ENCODE results near the gene TMEFF1.
"Not testable (repeated sequence)": the region's sequence is repeated elsewhere in the genome, so short reads cannot be mapped to it uniquely, and the experiment has no call there.

Gene TMEFF1

GRCh38 chr9:100521282-100521681 lies 48.3 kb downstream of the TMEFF1 start:
- Histone ChIP-seq H3K9me2 (replicated peaks; ENCODE audit: insufficient read depth, low read length) (no peaks in the 10 kb centered on the region), H3K36me3 (ENCODE audit: low read length) (no peaks in the 10 kb centered on the region), H3F3A (ENCODE audit: insufficient read depth) (no peaks in the 10 kb centered on the region), H3K27ac (ENCODE audit: low read depth, low read length) (no peak overlapping the region), H3K4me3 (ENCODE audit: insufficient read depth, low read length, poor library complexity, severe bottlenecking) (no peak overlapping the region), H2AFZ (ENCODE audit: low read depth, low read length, severe bottlenecking) (no peak overlapping the region), H3K27me3 (ENCODE audit: low read length) (no peaks in the 10 kb centered on the region), H3K9ac (ENCODE audit: low read length) (no peak overlapping the region), H3K4me2 (ENCODE audit: low read depth, low read length, poor library complexity, severe bottlenecking) (no peak overlapping the region), H3K9me3 (ENCODE audit: insufficient read depth, low read length) (no peaks in the 10 kb centered on the region), H3K79me2 (ENCODE audit: insufficient read depth, low read length) (no peaks in the 10 kb centered on the region), H4K20me1 (ENCODE audit: low read depth, low read length) (no peaks in the 10 kb centered on the region)
- TF ChIP-seq EZH2phosphoT487 (conservative IDR thresholded peaks at IDR 0.05; ENCODE audit: low read length) (no peak), CTCF (IDR thresholded peaks at IDR 0.05; ENCODE audit: insufficient read depth, low read length, poor library complexity, severe bottlenecking) (no peak)

- Histone ChIP-seq H3K4me2 (ENCODE audit: low read depth, low read length, poor library complexity, severe bottlenecking) (no peak overlapping the region), H3K9me2 (replicated peaks; ENCODE audit: insufficient read depth, low read length) (no peaks in the 10 kb centered on the region), H3F3A (ENCODE audit: insufficient read depth) (no peaks in the 10 kb centered on the region), H3K79me2 (ENCODE audit: insufficient read depth, low read length) (no peaks in the 10 kb centered on the region), H3K9ac (ENCODE audit: low read length) (no peak overlapping the region), H3K9me3 (ENCODE audit: insufficient read depth, low read length) (no peaks in the 10 kb centered on the region), H3K36me3 (ENCODE audit: low read length) (no peaks in the 10 kb centered on the region), H3K27me3 (ENCODE audit: low read length) (no peaks in the 10 kb centered on the region), H4K20me1 (ENCODE audit: low read depth, low read length) (no peaks in the 10 kb centered on the region), H2AFZ (ENCODE audit: low read depth, low read length, severe bottlenecking) (no peak overlapping the region), H3K4me3 (ENCODE audit: insufficient read depth, low read length, poor library complexity, severe bottlenecking) (no peak overlapping the region), H3K27ac (ENCODE audit: low read depth, low read length) (no peak overlapping the region)
- no peak for TF ChIP-seq CTCF (IDR thresholded peaks at IDR 0.05; ENCODE audit: insufficient read depth, low read length, poor library complexity, severe bottlenecking)
- TF ChIP-seq EZH2phosphoT487 (conservative IDR thresholded peaks at IDR 0.05; ENCODE audit: low read length), result no peak
Measured at GRCh38 chr9:100525563-100525962, 52.6 kb downstream of the TMEFF1 start.

- not testable (repeated sequence) for H3K9me3 ChIP-seq (ENCODE audit: insufficient read depth, low read length); H3K36me3 ChIP-seq (ENCODE audit: low read length); H3K27me3 ChIP-seq (ENCODE audit: low read length); H3K4me2 ChIP-seq (ENCODE audit: low read depth, low read length, poor library complexity, severe bottlenecking); H3K9me2 ChIP-seq (replicated peaks; ENCODE audit: insufficient read depth, low read length); H3K27ac ChIP-seq (ENCODE audit: low read depth, low read length); H4K20me1 ChIP-seq (ENCODE audit: low read depth, low read length); H2AFZ ChIP-seq (ENCODE audit: low read depth, low read length, severe bottlenecking); H3F3A ChIP-seq (ENCODE audit: insufficient read depth); H3K4me3 ChIP-seq (ENCODE audit: insufficient read depth, low read length, poor library complexity, severe bottlenecking); H3K9ac ChIP-seq (ENCODE audit: low read length); H3K79me2 ChIP-seq (ENCODE audit: insufficient read depth, low read length)
Measured at GRCh38 chr9:100527180-100527794, 54.3 kb downstream of the TMEFF1 start.

- Histone ChIP-seq H3K79me2 (ENCODE audit: insufficient read depth, low read length) (no peaks in the 10 kb centered on the region), H3K9ac (ENCODE audit: low read length) (no peak overlapping the region), H3K27ac (ENCODE audit: low read depth, low read length) (no peak overlapping the region), H2AFZ (ENCODE audit: low read depth, low read length, severe bottlenecking) (no peak overlapping the region), H3F3A (ENCODE audit: insufficient read depth) (no peaks in the 10 kb centered on the region), H3K27me3 (ENCODE audit: low read length) (no peaks in the 10 kb centered on the region), H3K4me3 (ENCODE audit: insufficient read depth, low read length, poor library complexity, severe bottlenecking) (no peak overlapping the region), H3K4me2 (ENCODE audit: low read depth, low read length, poor library complexity, severe bottlenecking) (no peak overlapping the region), H4K20me1 (ENCODE audit: low read depth, low read length) (no peaks in the 10 kb centered on the region), H3K36me3 (ENCODE audit: low read length) (no peaks in the 10 kb centered on the region), H3K9me3 (ENCODE audit: insufficient read depth, low read length) (no peaks in the 10 kb centered on the region), H3K9me2 (replicated peaks; ENCODE audit: insufficient read depth, low read length) (no peaks in the 10 kb centered on the region)
- TF ChIP-seq EZH2phosphoT487 (conservative IDR thresholded peaks at IDR 0.05; ENCODE audit: low read length) (no peak), CTCF (IDR thresholded peaks at IDR 0.05; ENCODE audit: insufficient read depth, low read length, poor library complexity, severe bottlenecking) (no peak)
Measured at GRCh38 chr9:100534401-100534800, 61.5 kb downstream of the TMEFF1 start.

Data from SU-DHL-6 (cell line).